Mucosa of rectum (tissue), 2 donors: ENCODE results near the gene TMX3.

ENCODE experiments used
- H3K27ac ChIP-seq, 2 donors: one replicate each; pipeline ENCODE4 v1.7.0; 2013; ENCODE audit warnings: inconsistent platforms in 2 of 2, low read depth in 2 of 2, low read length in 2 of 2
- H3K27me3 ChIP-seq, 2 donors: one replicate each; pipeline ENCODE4 v1.7.0; 2013; ENCODE audit warnings: low read length in 2 of 2; ENCODE audit not compliant: control insufficient read depth in 2 of 2, insufficient read depth in 2 of 2
- H3K36me3 ChIP-seq, 2 donors: one replicate each; pipeline ENCODE4 v1.7.0; 2013; ENCODE audit warnings: low read length in 2 of 2; ENCODE audit not compliant: control insufficient read depth in 2 of 2, insufficient read depth in 2 of 2
- H3K4me1 ChIP-seq, 2 donors: one replicate each; pipeline ENCODE4 v1.7.0; 2013; ENCODE audit warnings: low read length in 2 of 2, mild to moderate bottlenecking in 1 of 2; ENCODE audit not compliant: control insufficient read depth in 2 of 2, insufficient read depth in 2 of 2
- H3K4me3 ChIP-seq, 2 donors: one replicate each; pipeline ENCODE4 v1.7.0; 2013; ENCODE audit warnings: low read length in 2 of 2
- H3K9ac ChIP-seq, 2 donors: one replicate each; pipeline ENCODE4 v1.7.0; 2013; ENCODE audit warnings: low read length in 2 of 2, low read depth in 1 of 2, mild to moderate bottlenecking in 1 of 2
- H3K9me3 ChIP-seq, 2 donors: one replicate each; pipeline ENCODE4 v1.7.0; 2013; ENCODE audit warnings: low read length in 2 of 2; ENCODE audit not compliant: control insufficient read depth in 2 of 2
- donor health status: healthy.
- donor health status: Normal muscosa, but diverticular disease.

TMX3 gene

GRCh38 chr18:68714366-68714711 lies 569 bp downstream of the TMX3 start:
- no peaks in the 10 kb centered on the region for H3K9me3 ChIP-seq
- H3K27ac ChIP-seq = peak overlapping the region; percentile 58 to 74
- H3K4me1 ChIP-seq = peaks cover 2 to 5% of the 10 kb centered on the region in 2 donors
- H3K27me3 ChIP-seq = no peaks in the 10 kb centered on the region
- peak overlapping the region; percentile 95 for H3K4me3 ChIP-seq
- H3K9ac ChIP-seq = peak overlapping the region; percentile 80 to 82
- H3K36me3 ChIP-seq = peaks cover 20 to 25% of the 10 kb centered on the region in 2 donors

DNA sequence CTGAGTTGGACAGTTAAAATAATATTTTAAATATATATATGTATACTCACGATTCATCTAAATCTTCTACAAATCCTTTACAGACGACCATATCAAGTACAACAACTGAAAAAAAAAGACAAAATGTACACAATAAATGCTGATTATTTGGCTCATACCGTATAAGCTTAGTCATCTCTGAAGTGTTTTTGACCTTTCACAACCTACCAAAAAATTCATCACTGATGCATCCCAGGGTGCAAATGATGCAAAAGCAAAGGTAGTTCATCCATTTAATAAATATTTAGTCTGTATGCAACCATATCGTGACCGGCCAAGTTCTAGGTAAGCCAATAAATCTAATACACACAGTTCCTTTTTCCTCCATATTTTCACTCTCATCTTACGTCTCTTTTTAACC lies 1.1 kb downstream of the TMX3 start:
- Histone ChIP-seq H3K27ac (no peak overlapping the region), H3K9me3 (no peaks in the 10 kb centered on the region), H3K36me3 (peaks cover 24 to 25% of the 10 kb centered on the region in 2 donors), H3K4me1 (peaks cover 2 to 5% of the 10 kb centered on the region in 2 donors), H3K27me3 (no peaks in the 10 kb centered on the region), H3K9ac (peak overlapping the region; percentile 80 to 82), H3K4me3 (peak overlapping the region; percentile 95)

- H3K4me3 ChIP-seq = peak overlapping the region in 1 of 2 donors; percentile 17
- no peaks in the 10 kb centered on the region for H3K9me3 ChIP-seq
- H3K27ac ChIP-seq = no peak overlapping the region
- no peaks in the 10 kb centered on the region for H3K27me3 ChIP-seq
- peaks cover 2 to 5% of the 10 kb centered on the region in 2 donors for H3K4me1 ChIP-seq
- no peak overlapping the region for H3K9ac ChIP-seq
- peaks cover 30 to 32% of the 10 kb centered on the region in 2 donors for H3K36me3 ChIP-seq
Observed at GRCh38 chr18:68713131-68713530, 1.8 kb downstream of the TMX3 start.

- Histone ChIP-seq H3K4me3 (no peak overlapping the region), H3K9ac (no peak overlapping the region), H3K4me1 (no peaks in the 10 kb centered on the region), H3K27me3 (no peaks in the 10 kb centered on the region), H3K36me3 (peaks cover 43 to 52% of the 10 kb centered on the region in 2 donors), H3K9me3 (no peaks in the 10 kb centered on the region), H3K27ac (no peak overlapping the region)
Observed at GRCh38 chr18:68707646-68708045, 7.3 kb downstream of the TMX3 start.

DNA sequence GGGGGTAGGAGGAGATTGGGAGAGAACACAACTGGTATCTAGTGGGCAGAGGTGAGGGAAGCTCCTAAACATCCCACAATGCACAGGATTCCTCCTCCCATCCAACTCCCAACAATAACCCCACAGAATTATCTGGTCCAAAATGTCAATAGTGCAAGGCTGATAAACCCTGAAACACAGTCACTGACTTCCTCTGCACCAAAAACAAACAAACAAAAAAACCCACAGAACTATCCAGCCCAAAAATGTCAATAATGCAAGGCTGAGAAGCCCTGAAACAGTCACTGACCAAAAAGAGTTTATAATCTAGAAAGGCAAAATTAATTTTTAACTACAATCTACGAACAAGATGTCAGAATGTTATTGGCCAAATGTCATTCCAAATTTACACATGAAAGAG lies 9.8 kb downstream of the TMX3 start:
- Histone ChIP-seq H3K27ac (no peak overlapping the region), H3K27me3 (no peaks in the 10 kb centered on the region), H3K9ac (no peak overlapping the region), H3K9me3 (no peaks in the 10 kb centered on the region), H3K4me3 (no peak overlapping the region), H3K36me3 (peaks cover 29 to 37% of the 10 kb centered on the region in 2 donors), H3K4me1 (no peaks in the 10 kb centered on the region)

DNA sequence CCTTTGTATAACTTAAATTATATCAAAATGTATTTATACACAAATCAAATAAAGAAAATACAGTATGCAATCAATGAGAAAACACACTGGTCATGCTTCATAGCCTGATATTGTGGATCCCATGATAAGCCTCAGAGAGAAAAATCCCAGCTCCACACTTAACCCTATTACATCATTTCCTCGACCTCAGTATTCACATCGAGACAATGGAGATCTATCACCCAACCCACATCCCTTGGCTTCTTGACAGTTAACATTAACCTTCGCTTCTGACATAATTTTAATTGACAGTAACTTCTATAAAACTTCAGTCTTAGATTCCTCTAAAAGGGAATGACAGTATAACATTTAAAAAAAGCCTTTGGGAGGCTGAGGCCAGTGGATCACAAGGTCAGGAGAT lies 11.6 kb downstream of the TMX3 start:
- H3K36me3 ChIP-seq = peaks cover 14 to 25% of the 10 kb centered on the region in 2 donors
- H3K9ac ChIP-seq = no peak overlapping the region
- H3K4me1 ChIP-seq = no peaks in the 10 kb centered on the region
- H3K9me3 ChIP-seq = no peaks in the 10 kb centered on the region
- no peaks in the 10 kb centered on the region for H3K27me3 ChIP-seq
- H3K4me3 ChIP-seq = no peak overlapping the region
- no peak overlapping the region for H3K27ac ChIP-seq

DNA sequence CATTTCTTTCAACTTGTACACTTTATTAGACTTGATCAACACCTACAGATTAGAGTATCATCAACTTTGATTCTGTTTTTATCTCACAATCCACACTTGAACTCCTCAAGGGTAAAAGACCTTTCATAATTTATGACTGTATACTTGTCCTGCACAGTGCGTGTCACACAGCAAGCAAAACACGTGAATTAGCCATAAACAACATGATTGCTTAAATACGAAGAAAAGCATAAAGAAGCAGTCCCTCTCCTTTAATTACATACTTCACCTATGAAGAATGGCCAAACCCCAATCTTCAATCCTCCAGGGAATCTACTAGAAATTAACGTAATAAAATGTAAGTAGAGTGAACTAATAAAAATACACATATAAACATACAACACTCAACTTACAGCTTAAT lies 13.6 kb downstream of the TMX3 start:
- H3K4me3 ChIP-seq = no peak overlapping the region
- H3K36me3 ChIP-seq = peaks cover 10 to 22% of the 10 kb centered on the region in 2 donors
- no peaks in the 10 kb centered on the region for H3K27me3 ChIP-seq
- no peak overlapping the region for H3K27ac ChIP-seq
- no peaks in the 10 kb centered on the region for H3K4me1 ChIP-seq
- no peak overlapping the region for H3K9ac ChIP-seq
- no peaks in the 10 kb centered on the region for H3K9me3 ChIP-seq

- Histone ChIP-seq H3K4me1 (no peaks in the 10 kb centered on the region), H3K36me3 (peaks cover 23 to 28% of the 10 kb centered on the region in 2 donors), H3K9me3 (no peaks in the 10 kb centered on the region), H3K4me3 (no peak overlapping the region), H3K27ac (no peak overlapping the region), H3K9ac (no peak overlapping the region), H3K27me3 (no peaks in the 10 kb centered on the region)
Observed at GRCh38 chr18:68699043-68699442, 15.9 kb downstream of the TMX3 start.

DNA sequence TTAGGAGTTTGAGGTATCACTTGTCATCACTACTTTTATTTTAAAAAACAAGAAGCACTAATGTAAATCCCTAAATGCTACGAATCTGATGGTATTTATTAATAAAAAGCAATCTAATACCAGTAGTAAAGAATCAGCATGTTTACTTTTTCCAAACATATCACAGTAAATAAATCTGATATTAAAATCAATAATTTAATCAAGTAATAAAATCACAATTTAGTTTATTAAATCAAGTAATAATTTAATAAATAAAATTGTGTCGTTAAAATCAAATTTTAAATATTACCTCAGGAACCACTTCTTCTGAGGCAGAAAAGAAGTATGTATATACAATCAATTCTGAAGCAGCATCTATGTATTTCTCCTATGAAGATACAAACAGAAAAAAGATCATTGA lies 18.0 kb downstream of the TMX3 start:
- Histone ChIP-seq H3K9me3 (no peaks in the 10 kb centered on the region), H3K36me3 (peaks cover 35 to 40% of the 10 kb centered on the region in 2 donors), H3K27me3 (no peaks in the 10 kb centered on the region), H3K4me3 (no peak overlapping the region), H3K4me1 (no peaks in the 10 kb centered on the region), H3K9ac (no peak overlapping the region), H3K27ac (no peak overlapping the region)

GRCh38 chr18:68694316-68694715 lies 20.6 kb downstream of the TMX3 start:
- no peaks in the 10 kb centered on the region for H3K4me1 ChIP-seq
- no peaks in the 10 kb centered on the region for H3K27me3 ChIP-seq
- H3K9ac ChIP-seq = no peak overlapping the region
- no peak overlapping the region for H3K27ac ChIP-seq
- H3K4me3 ChIP-seq = no peak overlapping the region
- no peaks in the 10 kb centered on the region for H3K9me3 ChIP-seq
- peaks cover 45% of the 10 kb centered on the region in 2 donors for H3K36me3 ChIP-seq
